ENCODE data around the gene DYRK2.
A peak's percentile ranks its signal among the peaks of the same experiment; 100 is the strongest.

DYRK2 gene

DNA sequence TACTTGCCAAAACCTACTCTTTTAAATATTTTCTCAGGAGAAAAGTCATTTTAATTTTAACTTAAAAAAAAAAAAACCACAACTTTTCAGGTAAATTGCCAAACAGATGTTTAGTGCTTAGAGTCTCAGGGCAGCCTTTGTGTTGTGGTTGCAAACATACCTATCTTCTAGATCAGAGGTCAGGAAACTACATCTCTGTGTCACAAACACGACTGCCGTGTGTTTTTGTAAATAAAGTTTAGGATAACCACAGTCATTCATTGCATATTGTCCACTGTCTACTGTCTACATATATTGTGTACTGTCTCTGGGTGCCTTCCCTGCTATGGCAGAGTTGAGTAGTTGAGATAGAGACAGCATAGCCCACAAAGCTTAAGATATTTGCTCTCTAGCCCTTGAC, 48.9 kb downstream of the DYRK2 start:
- no peak for DNase-seq (ENCODE audit: low read depth, low spot score)
- H3K27ac ChIP-seq, result no peak overlapping the region

DNA sequence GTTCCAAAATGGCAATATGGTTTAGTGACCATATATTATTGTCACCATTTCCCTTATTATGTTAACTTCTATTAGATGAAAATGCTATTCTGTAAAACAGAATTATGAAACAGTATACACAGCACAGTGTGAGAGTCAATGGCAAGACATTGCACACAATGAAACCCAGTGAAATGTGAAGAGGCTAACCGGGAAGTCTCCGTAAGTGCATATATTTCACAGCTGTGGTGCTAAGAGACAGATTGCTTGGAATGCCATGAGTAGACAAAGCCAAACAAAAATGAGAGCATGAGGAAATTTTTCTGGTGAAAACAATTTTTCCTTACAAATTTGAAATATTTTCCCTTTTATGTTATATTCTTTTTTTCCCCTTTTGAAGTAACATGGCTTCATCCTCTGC, 49.4 kb downstream of the DYRK2 start:
- no peak overlapping the region for H3K27ac ChIP-seq
- DNase-seq (ENCODE audit: low read depth, low spot score), result no peak

DNA sequence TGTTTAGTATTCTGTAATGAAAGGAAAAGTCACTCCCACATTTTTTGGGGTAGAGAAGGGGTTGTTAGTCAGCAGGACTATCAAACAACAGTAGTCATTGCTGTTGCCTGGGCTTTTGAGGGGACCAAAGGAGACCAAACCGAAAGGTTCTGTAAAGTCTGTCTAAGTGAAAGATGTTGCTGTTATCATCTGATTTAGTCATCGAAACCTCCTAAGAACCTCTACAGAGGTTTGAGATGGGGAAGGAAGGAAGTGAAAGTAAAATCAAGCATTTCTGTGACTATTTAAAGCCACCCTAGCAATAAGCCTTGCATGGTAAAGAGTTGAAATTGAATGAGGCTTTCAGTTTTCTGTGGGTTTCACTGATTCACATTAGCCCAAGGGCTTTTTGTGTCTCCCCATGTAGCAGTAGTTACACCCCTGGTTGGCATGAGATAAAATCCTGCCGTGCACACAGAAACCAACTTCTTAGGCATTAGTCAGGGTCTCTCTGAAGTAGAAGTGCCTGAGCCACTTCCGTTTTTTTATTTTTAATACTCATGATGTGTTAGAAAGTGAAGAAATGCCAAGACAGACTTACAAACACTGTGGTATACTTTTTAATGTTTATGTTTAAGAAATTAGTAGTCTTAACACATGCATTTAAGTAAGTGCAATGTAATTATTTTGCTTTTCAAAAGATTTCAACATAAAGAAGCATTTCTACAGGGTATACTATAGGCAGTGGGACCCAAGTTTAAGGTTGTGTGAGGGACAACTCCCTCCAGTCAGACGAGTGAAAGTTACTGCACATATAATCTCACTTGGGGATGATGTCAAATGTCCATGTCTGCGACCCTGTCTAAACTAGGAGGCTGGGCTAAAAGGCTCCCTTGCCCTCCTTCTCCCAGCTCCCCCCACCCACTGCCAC, 50.4 kb downstream of the DYRK2 start:
- H3K27ac ChIP-seq, result peak overlapping the region; percentile 10
- no peak for DNase-seq (ENCODE audit: low read depth, low spot score)

DNA sequence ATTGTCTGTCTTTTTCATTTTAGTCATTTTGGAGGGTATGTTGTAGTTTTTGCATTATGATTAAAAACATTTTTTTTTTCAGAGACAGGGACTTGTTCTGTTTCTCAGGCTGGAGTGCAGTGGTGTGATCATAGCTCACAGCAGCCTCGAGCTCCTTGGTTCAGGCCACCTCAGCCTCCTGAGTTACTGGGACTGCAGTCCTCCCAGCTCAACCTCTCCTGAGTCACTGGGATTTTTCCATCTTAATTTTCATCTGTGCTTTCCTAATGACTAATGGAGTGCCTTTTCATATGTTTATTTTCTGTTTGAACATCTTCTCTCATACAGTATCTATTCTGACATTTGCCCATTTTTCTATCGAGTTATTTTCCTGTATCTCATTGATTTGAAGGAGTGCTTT, 52.6 kb downstream of the DYRK2 start:
- DNase-seq (ENCODE audit: low read depth, low spot score), result no peak
- no peak overlapping the region for H3K27ac ChIP-seq

DNA sequence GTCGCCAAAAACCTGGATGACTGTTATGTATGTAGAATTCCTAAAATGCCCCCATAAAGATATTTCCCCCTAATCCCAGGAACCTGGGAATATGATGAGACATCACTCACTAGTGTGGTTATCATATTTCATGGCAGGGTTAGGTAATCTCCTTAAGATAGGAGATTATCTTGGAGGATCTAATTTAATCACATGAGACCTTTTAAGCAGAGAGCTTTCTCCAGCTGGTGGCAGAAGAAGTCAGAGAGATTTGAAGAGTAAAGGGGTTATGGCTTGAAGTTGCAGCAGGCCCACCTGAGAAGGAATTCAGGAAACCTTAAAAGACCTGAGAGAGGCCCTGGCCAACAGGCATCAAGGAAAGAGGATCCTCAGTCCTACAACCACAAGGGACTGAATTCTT, 53.6 kb downstream of the DYRK2 start:
- DNase-seq (ENCODE audit: low read depth, low spot score), result no peak
- no peak overlapping the region for H3K27ac ChIP-seq

DNA sequence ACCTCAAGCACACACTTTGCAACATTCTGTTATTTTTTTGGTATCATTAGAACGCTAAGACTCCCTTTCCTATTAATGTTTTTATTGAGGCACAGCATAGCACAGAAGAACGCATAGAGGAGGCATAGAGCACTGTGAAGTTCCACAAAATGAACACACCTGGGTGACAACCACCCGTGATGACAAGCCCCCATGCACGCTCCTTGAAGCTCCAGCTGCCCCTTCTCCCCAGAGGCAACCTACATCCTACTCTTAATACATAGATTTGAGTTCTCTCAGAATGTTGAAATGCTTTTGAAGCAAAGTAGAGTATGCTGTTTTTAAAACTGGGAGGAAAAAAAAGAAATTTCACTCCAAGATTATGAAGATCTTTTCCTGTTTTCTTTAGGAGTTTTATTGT, 55.5 kb downstream of the DYRK2 start:
- DNase-seq (ENCODE audit: low read depth, low spot score), result no peak
- H3K27ac ChIP-seq, result no peak overlapping the region

DNA sequence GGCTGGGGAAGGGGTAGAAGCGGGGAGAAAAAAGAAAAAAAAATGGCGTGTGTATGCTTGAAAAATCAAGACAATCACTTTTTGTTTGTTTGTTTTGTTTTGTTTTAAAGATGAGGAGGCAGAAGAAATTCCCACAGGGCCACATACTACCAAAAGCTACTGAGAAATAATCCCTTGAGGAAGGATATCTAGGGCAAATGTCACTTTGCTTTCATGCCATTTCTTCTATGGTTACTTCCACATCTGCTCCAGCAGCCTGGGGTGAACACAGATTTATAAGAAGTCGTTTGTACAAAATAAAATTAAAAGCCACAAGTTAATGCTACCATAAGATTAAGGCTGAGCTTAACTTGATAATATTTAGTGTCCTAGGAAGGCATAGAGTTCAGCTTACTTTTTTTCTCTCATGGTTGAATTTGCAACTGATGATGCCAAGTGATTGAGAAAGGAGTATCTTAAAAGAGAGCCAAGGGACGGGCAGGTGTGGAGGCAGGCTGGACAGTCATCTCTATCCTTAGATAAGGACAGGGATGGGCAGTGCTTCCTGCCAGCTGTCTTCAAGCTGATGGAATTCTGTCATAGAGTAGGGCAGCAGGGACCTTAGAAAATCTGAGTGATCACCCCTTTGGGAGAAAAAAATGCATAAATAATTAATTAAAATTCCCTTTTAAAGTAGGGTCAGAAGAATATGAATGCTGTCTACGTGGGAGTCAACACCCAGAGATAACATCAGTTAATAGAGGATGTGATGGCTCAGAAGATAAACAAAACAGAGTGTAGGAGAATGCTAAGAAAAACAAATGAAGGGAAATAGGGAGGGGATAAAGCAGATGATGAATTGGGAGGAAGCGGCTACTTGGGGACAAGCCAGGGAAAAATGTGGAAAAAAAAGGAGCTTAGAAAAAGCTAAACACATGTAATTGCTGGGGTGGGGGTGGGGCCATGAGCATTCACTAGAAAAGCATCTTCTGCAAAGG, 57.1 kb downstream of the DYRK2 start:
- no peak overlapping the region for H3K27ac ChIP-seq
- DNase-seq (ENCODE audit: low read depth, low spot score), result no peak

DNA sequence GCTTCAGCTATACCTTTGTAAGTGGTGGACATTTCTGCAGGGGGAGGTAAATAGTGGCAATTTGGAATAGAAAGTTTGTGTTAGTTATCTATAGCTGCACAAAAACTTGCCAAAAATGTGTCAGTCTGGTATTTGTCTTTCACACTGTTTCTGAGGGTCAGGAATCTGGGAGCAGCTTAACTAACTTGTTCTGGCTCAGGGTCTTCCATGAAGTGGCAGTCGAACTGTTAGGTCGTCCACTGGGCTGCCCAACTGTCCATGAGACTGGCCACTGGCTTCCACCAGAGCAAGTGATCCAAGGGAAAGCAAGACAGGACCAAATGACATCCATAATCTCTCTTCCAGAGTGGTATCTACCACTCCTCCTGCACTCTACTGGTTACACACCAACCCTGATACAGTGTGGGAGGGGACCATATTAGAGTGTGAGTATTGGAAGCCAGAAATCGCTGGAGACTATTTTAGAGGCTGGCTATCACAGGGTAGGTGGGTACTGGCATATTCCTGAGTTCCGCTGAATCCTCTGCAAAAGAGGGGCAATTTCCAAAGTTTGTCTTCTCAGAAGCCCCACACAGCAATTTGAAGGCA, 60.9 kb downstream of the DYRK2 start:
- no peak for DNase-seq (ENCODE audit: low read depth, low spot score)
- H3K27ac ChIP-seq, result no peak overlapping the region

DNA sequence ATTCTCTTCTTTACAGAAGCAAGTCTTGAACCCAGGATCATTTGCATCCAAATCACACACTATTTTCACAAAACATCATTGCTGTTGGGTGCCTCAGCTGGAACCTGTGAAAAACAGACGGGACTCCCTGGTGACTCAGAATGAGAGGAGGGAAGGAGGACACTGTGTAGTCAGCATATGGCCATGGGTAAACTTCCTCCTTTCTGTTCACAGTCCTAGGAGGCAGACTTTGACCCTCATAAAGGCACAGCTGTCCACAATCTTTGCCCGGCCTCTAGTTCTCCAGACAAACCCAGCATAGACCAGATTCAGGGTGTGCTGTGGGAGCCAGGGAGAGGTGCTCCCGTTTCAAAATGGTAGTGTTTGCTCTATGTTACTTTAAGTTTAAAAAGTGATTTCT, 62.0 kb downstream of the DYRK2 start:
- no peak overlapping the region for H3K27ac ChIP-seq
- DNase-seq (ENCODE audit: low read depth, low spot score), result no peak

DNA sequence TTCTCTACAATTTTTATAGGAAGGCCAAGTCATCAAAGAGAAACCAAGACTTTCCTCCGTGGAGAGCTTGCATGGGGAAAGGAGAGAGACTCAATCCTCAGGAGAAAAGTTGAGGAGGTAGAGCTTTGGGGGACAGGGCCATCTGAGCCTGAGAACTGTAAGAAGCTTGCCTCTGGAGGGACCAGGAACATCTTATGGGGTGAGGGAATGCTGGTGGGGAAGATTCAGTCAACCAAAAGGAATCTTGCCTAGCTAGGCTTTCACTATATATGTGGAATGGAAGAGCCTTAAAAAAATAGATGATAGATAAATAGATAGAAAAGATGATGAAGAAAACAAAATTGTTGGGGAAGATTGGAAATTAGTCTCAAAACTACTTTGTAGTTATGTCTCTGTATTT, 63.5 kb downstream of the DYRK2 start:
- no peak overlapping the region for H3K27ac ChIP-seq
- DNase-seq (ENCODE audit: low read depth, low spot score), result no peak

DNA sequence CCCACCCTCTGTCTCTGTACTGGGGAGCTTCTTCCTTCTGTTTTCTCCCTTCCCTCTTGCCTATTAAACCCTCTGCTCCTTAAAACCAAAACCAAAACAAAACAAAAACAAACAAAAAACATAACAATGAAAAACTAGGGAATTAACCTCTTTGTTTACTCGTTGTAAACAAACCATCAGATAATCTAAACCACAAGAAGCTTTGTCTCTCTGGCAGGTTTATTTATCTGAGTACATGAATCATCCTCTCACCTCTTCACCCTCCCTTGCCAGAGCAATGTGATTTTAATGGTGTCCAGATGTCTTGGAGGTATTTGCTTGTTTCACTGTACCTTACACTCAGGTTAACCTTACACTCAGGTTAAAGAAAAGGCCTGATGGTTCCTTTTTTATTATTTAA, 66.1 kb downstream of the DYRK2 start:
- H3K27ac ChIP-seq, result no peak overlapping the region
- DNase-seq (ENCODE audit: low read depth, low spot score), result no peak

Data from epithelial cell of prostate (primary cell).